ENCODE results near the gene BAZ1B.
"Not testable (repeated sequence)": the region's sequence is repeated elsewhere in the genome, so short reads cannot be mapped to it uniquely, and the experiment has no call there.

DNA sequence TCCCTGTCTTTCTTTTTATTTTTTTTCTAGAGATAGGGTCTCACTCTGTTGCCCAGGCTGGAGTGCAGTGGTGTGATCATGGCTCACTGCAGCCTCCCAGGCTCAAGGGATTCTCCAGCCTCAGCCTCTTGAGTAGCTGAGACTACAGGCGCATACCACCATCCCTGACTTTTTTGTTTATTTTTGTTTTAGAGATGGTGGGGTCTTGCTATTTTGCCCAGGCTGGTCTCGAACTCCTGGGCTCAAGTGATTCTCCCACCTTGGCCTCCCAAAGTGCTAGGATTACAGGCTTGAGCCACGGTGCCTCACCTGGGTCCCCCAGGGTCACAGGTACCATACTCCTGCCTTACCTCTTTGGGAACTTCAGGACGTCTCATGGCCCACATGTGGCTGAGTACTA lies 91.6 kb downstream of the BAZ1B start:
- TF ChIP-seq, protein P1, sequence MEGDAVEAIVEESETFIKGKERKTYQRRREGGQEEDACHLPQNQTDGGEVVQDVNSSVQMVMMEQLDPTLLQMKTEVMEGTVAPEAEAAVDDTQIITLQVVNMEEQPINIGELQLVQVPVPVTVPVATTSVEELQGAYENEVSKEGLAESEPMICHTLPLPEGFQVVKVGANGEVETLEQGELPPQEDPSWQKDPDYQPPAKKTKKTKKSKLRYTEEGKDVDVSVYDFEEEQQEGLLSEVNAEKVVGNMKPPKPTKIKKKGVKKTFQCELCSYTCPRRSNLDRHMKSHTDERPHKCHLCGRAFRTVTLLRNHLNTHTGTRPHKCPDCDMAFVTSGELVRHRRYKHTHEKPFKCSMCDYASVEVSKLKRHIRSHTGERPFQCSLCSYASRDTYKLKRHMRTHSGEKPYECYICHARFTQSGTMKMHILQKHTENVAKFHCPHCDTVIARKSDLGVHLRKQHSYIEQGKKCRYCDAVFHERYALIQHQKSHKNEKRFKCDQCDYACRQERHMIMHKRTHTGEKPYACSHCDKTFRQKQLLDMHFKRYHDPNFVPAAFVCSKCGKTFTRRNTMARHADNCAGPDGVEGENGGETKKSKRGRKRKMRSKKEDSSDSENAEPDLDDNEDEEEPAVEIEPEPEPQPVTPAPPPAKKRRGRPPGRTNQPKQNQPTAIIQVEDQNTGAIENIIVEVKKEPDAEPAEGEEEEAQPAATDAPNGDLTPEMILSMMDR (IDR thresholded peaks at IDR 0.05; ENCODE audit: low read depth, low read length): not testable (repeated sequence)
- TF ChIP-seq, protein P2, sequence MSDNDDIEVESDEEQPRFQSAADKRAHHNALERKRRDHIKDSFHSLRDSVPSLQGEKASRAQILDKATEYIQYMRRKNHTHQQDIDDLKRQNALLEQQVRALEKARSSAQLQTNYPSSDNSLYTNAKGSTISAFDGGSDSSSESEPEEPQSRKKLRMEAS (IDR thresholded peaks at IDR 0.05; ENCODE audit: low read depth, low read length): not testable (repeated sequence)
- TF ChIP-seq POLR2A (IDR thresholded peaks at IDR 0.05; ENCODE audit: extremely low read depth, insufficient read length); MYC (IDR thresholded peaks at IDR 0.05; ENCODE audit: low read depth, low read length): not testable (repeated sequence)
